Activated naive CD4-positive, alpha-beta T cell treated with anti-CD3 and anti-CD28 coated beads for 36 hours (primary cell): ENCODE results near the gene CHST14. TPM values are rescaled to one million over a fixed set of nuclear protein-coding genes. Genes with fewer than 3 reads are reported as not detected.

Source experiments
- CTCF ChIA-PET: fragments of 350-600 bp; sonication (Branson Sonifier 250); formaldehyde crosslinking; loops from one replicate; lab custom pipeline; 2021; ENCODE audit warnings: antibody characterized with exemption; lab: Charles Lee
- DNase-seq: peaks from one replicate; pipeline ENCODE4 v3.0.0-alpha.2; 2020
- H3K27ac Mint-ChIP-seq: one replicate; pipeline ENCODE4 v1.8.0; 2021; ENCODE audit warnings: mild to moderate bottlenecking, mixed read lengths
- H3K27me3 Mint-ChIP-seq: one replicate; pipeline ENCODE4 v1.8.0; 2021; ENCODE audit warnings: low read depth, mixed read lengths
- H3K36me3 Mint-ChIP-seq: one replicate; pipeline ENCODE4 v1.8.0; 2021; ENCODE audit warnings: low read depth, mixed read lengths
- H3K4me1 Mint-ChIP-seq: one replicate; pipeline ENCODE4 v1.8.0; 2021; ENCODE audit warnings: low read depth, mixed read lengths
- H3K4me3 Mint-ChIP-seq: one replicate; pipeline ENCODE4 v1.8.0; 2021; ENCODE audit warnings: mild to moderate bottlenecking, moderate library complexity, mixed read lengths
- H3K9me3 Mint-ChIP-seq: one replicate; pipeline ENCODE4 v1.8.0; 2021; ENCODE audit warnings: mixed read lengths
- intact Hi-C: fragments of 100-400 bp; cut with micrococcal nuclease; formaldehyde crosslinking; loops from one replicate; pipeline ENCODE4 v1.15.1; 2023
- total RNA-seq, 2 experiments: library from RNA; stranded (reverse); gene quantifications; one replicate each; pipeline ENCODE4 v1.2.3, GENCODE V29; 2021

The CHST14 gene
- total RNA-seq, 2 experiments from 2014 or later, result 4.4 to 4.6 TPM

DNA sequence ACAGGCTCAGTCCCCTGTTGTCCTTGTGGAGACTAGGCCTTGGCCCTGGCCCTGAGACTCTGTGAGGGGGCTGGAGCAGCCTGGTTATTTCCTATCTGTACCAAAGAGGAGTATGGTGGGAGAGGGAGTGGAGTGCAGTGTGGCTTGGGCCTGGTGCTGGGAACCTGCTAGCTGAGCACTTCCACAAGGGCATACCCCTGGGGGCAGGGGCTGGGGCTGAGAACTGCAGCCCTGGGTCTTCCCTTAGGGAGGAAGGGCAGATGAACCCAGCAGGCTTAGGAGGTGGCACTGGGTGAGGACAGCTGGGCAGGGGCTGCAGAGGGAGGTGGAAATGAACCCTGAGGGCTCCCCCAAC, 3.5 kb upstream of the CHST14 start:
- DNase-seq, result no peak
- Mint-ChIP-seq H3K9me3 (no peaks in the 10 kb centered on the region), H3K27me3 (no peaks in the 10 kb centered on the region), H3K36me3 (peaks cover 8% of the 10 kb centered on the region), H3K4me3 (no peak overlapping the region), H3K4me1 (peaks cover 40% of the 10 kb centered on the region), H3K27ac (no peak overlapping the region)
- intact Hi-C loops, result no loop called here
- CTCF ChIA-PET, result no interaction called here

DNA sequence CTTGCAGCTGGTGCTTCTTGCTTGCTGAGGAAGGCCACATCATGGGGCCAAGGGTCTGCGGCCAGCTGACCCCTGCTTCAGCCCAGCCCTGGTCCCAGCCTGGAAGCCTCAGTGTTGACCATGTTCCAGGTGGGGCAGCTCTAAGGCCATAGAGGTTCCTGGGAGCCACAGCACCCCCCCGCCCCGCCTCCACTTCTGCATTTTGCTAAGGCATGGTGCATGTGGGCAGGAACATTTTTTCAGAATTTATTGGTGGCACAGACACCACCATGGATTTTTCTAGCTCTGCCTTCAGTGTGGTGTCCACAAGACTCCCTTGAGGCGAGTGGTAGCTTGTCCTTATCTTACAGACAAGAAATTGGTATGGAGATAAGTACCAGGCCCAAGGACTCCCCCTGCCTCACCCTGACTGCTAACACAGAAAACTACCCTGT, 1.9 kb upstream of the CHST14 start:
- Mint-ChIP-seq H3K36me3 (peaks cover 8% of the 10 kb centered on the region), H3K9me3 (no peaks in the 10 kb centered on the region), H3K27ac (no peak overlapping the region), H3K27me3 (no peaks in the 10 kb centered on the region), H3K4me1 (peaks cover 40% of the 10 kb centered on the region), H3K4me3 (no peak overlapping the region)
- CTCF ChIA-PET, result interaction anchor here (1.1 to 1.5 kb wide), 5 partner anchors 16 to 51 kb away, joined by 3 to 6 read pairs (median 3); no protein-coding TSS in a partner anchor
- intact Hi-C loops, result no loop called here
- DNase-seq, result no peak

DNA sequence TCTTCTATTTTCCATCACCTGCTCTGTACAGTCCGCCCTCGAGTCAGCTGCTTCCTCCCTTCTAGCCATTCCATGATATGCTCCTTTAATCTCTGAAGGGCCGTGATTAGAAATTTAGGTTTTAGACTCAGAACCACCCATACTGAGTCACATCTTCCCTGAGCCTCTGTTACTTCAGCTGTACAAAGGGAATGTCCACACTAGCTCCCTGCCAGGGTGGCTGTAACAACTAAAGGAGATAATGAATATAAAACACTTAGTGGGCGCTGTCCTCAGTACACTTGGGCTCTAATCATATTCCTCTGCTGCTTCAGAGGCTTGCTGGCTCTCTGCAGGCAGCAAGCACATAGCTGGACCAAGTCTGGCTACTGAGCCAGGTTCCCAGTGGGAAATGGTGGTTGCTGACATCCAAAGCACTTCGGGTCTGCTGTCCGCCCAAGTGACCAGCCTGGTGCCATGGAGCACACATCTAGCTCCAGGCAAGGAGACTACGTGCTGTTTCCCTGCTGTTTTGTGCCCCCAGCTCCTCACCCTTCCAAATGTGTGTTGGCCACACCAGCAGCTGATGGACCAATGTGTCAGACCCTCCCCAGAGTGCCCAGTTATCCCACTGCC, 901 bp upstream of the CHST14 start:
- peak overlapping the region; percentile 33 for H3K4me3 Mint-ChIP-seq
- no peaks in the 10 kb centered on the region for H3K9me3 Mint-ChIP-seq
- no peak for DNase-seq
- peaks cover 7% of the 10 kb centered on the region for H3K36me3 Mint-ChIP-seq
- H3K27ac Mint-ChIP-seq, result peak overlapping the region; percentile 25
- H3K27me3 Mint-ChIP-seq, result no peaks in the 10 kb centered on the region
- H3K4me1 Mint-ChIP-seq, result peaks cover 34% of the 10 kb centered on the region
- CTCF ChIA-PET, result interaction anchor here (0.9 to 1.8 kb wide), 10 partner anchors 12 to 103 kb away, joined by 3 to 6 read pairs (median 3); no protein-coding TSS in a partner anchor
- intact Hi-C loops, result loop anchor here (2.0 kb wide), 3 partner anchors 17 to 37 kb away; no protein-coding TSS in a partner anchor

DNA sequence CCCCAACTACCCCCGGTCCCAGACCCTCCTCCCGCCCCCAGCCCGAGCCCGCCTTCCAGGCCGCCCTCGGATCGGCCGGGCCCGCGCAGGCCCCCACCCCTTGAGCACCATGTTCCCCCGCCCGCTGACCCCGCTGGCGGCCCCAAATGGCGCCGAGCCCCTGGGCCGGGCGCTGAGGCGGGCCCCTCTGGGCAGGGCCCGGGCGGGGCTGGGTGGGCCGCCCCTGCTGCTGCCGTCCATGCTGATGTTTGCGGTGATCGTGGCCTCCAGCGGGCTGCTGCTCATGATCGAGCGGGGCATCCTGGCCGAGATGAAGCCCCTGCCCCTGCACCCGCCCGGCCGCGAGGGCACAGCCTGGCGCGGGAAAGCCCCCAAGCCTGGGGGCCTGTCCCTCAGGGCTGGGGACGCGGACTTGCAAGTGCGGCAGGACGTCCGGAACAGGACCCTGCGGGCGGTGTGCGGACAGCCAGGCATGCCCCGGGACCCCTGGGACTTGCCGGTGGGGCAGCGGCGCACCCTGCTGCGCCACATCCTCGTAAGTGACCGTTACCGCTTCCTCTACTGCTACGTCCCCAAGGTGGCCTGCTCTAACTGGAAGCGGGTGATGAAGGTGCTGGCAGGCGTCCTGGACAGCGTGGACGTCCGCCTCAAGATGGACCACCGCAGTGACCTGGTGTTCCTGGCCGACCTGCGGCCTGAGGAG, 472 bp downstream of the CHST14 start:
- Mint-ChIP-seq H3K36me3 (peaks cover 5% of the 10 kb centered on the region), H3K4me1 (peaks cover 25% of the 10 kb centered on the region), H3K27me3 (no peaks in the 10 kb centered on the region), H3K9me3 (no peaks in the 10 kb centered on the region), H3K4me3 (peak overlapping the region; percentile 83), H3K27ac (no peak overlapping the region)
- DNase-seq, result peak; percentile 26
- CTCF ChIA-PET, result interaction anchor here (0.6 to 1.8 kb wide), 2 partner anchors 29 to 150 kb away, joined by 3 to 5 read pairs; no protein-coding TSS in a partner anchor
- intact Hi-C loops, result loop anchor here (1.0 to 2.0 kb wide), 4 partner anchors 18 to 36 kb away; no protein-coding TSS in a partner anchor

DNA sequence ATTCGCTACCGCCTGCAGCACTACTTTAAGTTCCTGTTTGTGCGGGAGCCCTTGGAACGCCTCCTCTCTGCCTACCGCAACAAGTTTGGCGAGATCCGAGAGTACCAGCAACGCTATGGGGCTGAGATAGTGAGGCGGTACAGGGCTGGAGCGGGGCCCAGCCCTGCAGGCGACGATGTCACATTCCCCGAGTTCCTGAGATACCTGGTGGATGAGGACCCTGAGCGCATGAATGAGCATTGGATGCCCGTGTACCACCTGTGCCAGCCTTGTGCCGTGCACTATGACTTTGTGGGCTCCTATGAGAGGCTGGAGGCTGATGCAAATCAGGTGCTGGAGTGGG, 995 bp downstream of the CHST14 start:
- Mint-ChIP-seq H3K9me3 (no peaks in the 10 kb centered on the region), H3K36me3 (peaks cover 3% of the 10 kb centered on the region), H3K27ac (no peak overlapping the region), H3K4me3 (peak overlapping the region; percentile 83), H3K27me3 (no peaks in the 10 kb centered on the region), H3K4me1 (peaks cover 21% of the 10 kb centered on the region)
- CTCF ChIA-PET, result interaction anchor here (0.6 kb wide), 1 partner anchor 150 kb away, joined by 3 read pairs; no protein-coding TSS in a partner anchor
- intact Hi-C loops, result loop anchor here (1.0 to 2.0 kb wide), 4 partner anchors 19 to 35 kb away; no protein-coding TSS in a partner anchor
- DNase-seq, result peak; percentile 34

DNA sequence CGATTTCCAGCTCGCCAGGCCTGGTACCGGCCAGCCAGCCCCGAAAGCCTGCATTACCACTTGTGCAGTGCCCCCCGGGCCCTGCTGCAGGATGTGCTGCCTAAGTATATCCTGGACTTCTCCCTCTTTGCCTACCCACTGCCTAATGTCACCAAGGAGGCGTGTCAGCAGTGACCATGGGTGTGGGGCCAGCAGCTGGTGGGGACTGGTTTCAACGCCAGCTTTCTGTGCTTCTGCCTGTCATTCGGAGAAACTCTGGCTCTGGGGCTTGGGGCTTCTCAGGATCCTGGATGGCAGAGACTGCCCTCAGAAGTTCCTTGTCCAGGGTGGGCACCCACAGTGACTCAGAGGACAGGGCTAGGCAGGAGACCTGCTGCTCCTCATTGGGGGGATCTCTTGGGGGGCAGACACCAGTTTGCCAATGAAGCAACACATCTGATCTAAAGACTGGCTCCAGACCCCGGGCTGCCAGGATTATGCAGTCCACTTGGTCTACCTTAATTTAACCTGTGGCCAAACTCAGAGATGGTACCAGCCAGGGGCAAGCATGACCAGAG, 1.5 kb downstream of the CHST14 start:
- Mint-ChIP-seq H3K9me3 (no peaks in the 10 kb centered on the region), H3K27me3 (no peaks in the 10 kb centered on the region), H3K4me1 (peaks cover 18% of the 10 kb centered on the region), H3K36me3 (peaks cover 3% of the 10 kb centered on the region), H3K4me3 (peak overlapping the region; percentile 83), H3K27ac (no peak overlapping the region)
- CTCF ChIA-PET, result interaction anchor here (0.6 kb wide), 1 partner anchor 151 kb away, joined by 3 read pairs; no protein-coding TSS in a partner anchor
- DNase-seq, result no peak
- intact Hi-C loops, result no loop called here

DNA sequence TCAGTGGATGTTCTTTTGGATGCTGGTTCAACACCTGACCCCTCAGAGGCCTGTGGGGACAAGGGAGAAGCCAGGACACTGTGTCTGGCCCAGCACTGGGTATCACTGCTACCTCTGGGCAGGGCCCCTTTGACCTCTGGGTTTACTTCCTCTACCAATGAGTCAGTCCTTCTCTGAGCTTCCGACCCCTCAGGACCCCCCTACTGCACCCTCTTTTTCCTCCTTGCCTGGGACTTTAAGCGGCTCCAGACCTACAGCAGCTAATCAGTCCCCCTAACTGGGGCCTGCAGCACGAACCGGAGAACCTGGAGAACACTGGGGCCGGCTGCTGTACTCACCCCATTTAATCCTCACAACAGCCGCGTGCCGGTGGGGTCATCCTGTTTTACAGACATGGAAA, 3.8 kb downstream of the CHST14 start:
- Mint-ChIP-seq H3K4me3 (no peak overlapping the region), H3K27ac (no peak overlapping the region), H3K36me3 (peaks cover 3% of the 10 kb centered on the region), H3K4me1 (peaks cover 10% of the 10 kb centered on the region), H3K27me3 (no peaks in the 10 kb centered on the region), H3K9me3 (no peaks in the 10 kb centered on the region)
- intact Hi-C loops, result no loop called here
- no peak for DNase-seq
- CTCF ChIA-PET, result no interaction called here

DNA sequence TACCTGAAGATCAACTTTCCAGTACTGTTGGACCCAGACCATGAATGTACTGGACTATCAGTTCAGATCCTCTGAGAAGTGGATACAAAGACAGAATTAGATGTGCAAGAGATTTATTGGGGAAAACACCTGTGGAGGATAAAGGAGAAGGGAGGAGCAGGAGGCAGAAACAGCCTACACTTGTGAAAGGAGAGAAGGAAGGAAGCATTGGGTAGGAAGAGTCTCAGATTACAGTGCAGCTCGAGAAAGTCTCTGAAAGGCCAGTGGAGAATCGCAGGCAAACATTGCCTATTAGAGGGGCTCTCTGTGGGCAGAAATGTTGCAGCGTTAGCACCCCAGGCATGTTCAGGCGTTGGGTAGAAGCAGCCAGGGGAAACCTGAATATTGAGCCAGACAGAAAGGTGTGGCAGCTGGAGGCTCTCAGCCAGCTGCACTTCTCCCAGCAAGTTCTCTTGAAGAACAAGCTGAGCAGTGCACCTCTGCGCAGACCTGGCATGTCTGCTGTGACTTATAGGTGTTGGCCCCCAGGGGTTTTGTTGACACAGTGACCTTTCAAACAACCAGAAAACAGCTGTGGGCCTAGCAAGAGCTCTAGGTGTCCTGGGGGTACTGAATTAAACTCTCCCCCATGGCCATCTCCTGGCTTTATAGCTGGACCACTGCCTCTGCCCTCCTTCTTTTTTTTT, 7.0 kb downstream of the CHST14 start:
- no peaks in the 10 kb centered on the region for H3K36me3 Mint-ChIP-seq
- CTCF ChIA-PET, result interaction anchor here (0.6 to 1.1 kb wide), 4 partner anchors 30 to 133 kb away, joined by 3 to 4 read pairs (median 4); no protein-coding TSS in a partner anchor
- no peak overlapping the region for H3K4me3 Mint-ChIP-seq
- peaks cover 3% of the 10 kb centered on the region for H3K27me3 Mint-ChIP-seq
- H3K9me3 Mint-ChIP-seq, result no peaks in the 10 kb centered on the region
- DNase-seq, result no peak
- intact Hi-C loops, result no loop called here
- no peak overlapping the region for H3K27ac Mint-ChIP-seq
- H3K4me1 Mint-ChIP-seq, result no peaks in the 10 kb centered on the region

DNA sequence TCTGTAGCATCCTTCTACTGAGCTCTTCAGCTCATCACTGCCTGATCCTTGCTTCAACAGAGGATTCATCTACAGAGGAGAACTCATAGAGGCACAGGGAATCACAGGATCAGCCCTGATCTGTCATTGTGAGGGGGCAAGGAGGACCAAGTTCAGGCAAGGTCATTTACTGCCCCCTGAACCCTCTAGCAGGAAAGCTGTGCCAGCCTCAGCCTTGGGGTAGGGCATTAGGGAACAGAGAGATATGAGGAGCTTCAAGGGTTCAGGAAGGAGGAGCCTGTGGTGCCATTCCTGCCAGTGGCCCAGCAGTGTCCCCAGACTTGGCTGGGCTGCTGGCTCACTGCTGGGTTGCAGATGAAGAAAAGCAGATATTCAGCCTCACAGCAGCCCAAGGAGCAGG, 8.2 kb downstream of the CHST14 start:
- CTCF ChIA-PET, result interaction anchor here (1.8 kb wide), 1 partner anchor 28 kb away, joined by 5 read pairs; no protein-coding TSS in a partner anchor
- DNase-seq, result no peak
- H3K36me3 Mint-ChIP-seq, result no peaks in the 10 kb centered on the region
- no peaks in the 10 kb centered on the region for H3K9me3 Mint-ChIP-seq
- H3K4me1 Mint-ChIP-seq, result no peaks in the 10 kb centered on the region
- peaks cover 3% of the 10 kb centered on the region for H3K27me3 Mint-ChIP-seq
- intact Hi-C loops, result no loop called here
- no peak overlapping the region for H3K4me3 Mint-ChIP-seq
- H3K27ac Mint-ChIP-seq, result no peak overlapping the region

DNA sequence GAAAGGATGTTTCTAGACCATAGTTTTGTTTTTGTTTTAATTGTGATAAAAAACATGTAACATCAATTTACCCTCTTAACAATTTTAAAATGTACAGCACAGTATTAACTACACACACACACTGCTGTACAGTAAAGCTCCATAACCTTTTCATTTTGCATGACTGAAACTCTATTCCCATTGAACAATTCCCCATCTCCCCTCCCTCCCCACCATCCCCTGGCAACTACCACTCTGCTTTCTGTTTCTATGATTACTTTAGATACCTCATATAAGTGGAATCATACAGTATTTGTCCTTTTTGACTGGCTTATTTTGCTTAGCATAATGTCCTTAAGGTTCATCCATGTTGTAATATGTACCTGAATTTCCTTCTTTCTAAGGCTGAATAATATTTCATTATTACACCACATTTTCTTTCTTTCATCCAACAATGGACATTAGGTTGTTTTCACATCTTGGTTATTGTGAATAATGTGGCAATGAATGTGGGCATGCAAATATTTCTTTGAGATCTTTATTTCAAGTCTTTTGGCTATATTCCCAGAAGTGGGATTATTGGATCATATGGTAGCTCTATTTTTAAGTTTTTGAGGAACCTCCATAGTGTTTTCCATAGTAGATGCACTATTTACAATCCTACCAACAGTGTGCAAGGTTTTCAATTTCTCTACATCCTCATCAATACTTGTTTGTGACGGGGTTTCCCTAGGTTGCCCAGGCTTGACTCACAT, 10.7 kb downstream of the CHST14 start:
- no peak overlapping the region for H3K4me3 Mint-ChIP-seq
- peaks cover 3% of the 10 kb centered on the region for H3K27me3 Mint-ChIP-seq
- H3K27ac Mint-ChIP-seq, result no peak overlapping the region
- no peaks in the 10 kb centered on the region for H3K36me3 Mint-ChIP-seq
- intact Hi-C loops, result no loop called here
- H3K9me3 Mint-ChIP-seq, result no peaks in the 10 kb centered on the region
- no peak for DNase-seq
- CTCF ChIA-PET, result no interaction called here
- H3K4me1 Mint-ChIP-seq, result no peaks in the 10 kb centered on the region

DNA sequence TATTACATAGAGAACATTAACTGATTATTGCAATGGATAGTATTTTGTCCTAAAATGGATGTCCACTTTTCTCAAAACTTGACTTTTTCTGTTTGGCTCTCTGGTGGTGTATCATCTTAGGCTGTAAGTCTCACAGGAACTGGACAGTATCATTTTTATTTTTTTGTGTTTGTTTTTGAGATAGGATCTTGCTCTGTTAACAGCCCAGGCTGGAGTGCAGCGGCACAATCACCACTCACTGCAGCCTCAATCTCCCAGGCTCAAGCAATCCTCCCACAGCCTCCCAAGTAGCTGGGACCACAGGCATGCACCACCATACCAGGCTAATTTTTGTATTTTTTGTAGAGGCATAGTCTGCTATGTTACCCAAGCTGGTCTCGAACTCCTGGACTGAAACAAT, 13.1 kb downstream of the CHST14 start:
- no peaks in the 10 kb centered on the region for H3K9me3 Mint-ChIP-seq
- CTCF ChIA-PET, result no interaction called here
- no peak overlapping the region for H3K4me3 Mint-ChIP-seq
- no peaks in the 10 kb centered on the region for H3K4me1 Mint-ChIP-seq
- H3K36me3 Mint-ChIP-seq, result no peaks in the 10 kb centered on the region
- intact Hi-C loops, result no loop called here
- no peak for DNase-seq
- no peak overlapping the region for H3K27ac Mint-ChIP-seq
- H3K27me3 Mint-ChIP-seq, result peaks cover 3% of the 10 kb centered on the region
